ENCODE results near the gene MAP2K4. TPM values are rescaled to one million over a fixed set of nuclear protein-coding genes. Genes with fewer than 3 reads are reported as not detected.

Gene MAP2K4
- total and polyA plus RNA-seq, 2 experiments from 2014 or later, result 43.4 to 76.9 TPM

GRCh38 chr17:12057520-12057919 is 36.8 kb downstream of the MAP2K4 start:
- Histone ChIP-seq H3K27me3 (no peaks in the 10 kb centered on the region), H3K27ac (no peak overlapping the region), H3K36me3 (no peaks in the 10 kb centered on the region), H3K9me3 (ENCODE audit: low read depth) (no peaks in the 10 kb centered on the region), H3K4me1 (ENCODE audit: low read depth) (peaks cover 30% of the 10 kb centered on the region), H3K4me3 (no peak overlapping the region)
- DNase-seq (ENCODE audit: low read depth in 1 of 2, low spot score in 1 of 2), result no peak
- TF ChIP-seq CTCF (IDR thresholded peaks at IDR 0.05; ENCODE audit: low read depth, low read length), result no peak

GRCh38 chr17:12058535-12058934 is 37.9 kb downstream of the MAP2K4 start:
- peaks cover 28% of the 10 kb centered on the region for H3K4me1 ChIP-seq (ENCODE audit: low read depth)
- H3K36me3 ChIP-seq, result no peaks in the 10 kb centered on the region
- H3K4me3 ChIP-seq, result no peak overlapping the region
- no peak overlapping the region for H3K27ac ChIP-seq
- H3K27me3 ChIP-seq, result no peaks in the 10 kb centered on the region
- DNase-seq (ENCODE audit: low read depth in 1 of 2, low spot score in 1 of 2), result no peak
- no peaks in the 10 kb centered on the region for H3K9me3 ChIP-seq (ENCODE audit: low read depth)
- no peak for TF ChIP-seq CTCF (IDR thresholded peaks at IDR 0.05; ENCODE audit: low read depth, low read length)

GRCh38 chr17:12062249-12062648 is 41.6 kb downstream of the MAP2K4 start:
- Histone ChIP-seq H3K36me3 (no peaks in the 10 kb centered on the region), H3K27me3 (no peaks in the 10 kb centered on the region), H3K4me1 (ENCODE audit: low read depth) (peaks cover 15% of the 10 kb centered on the region), H3K27ac (no peak overlapping the region), H3K9me3 (ENCODE audit: low read depth) (no peaks in the 10 kb centered on the region), H3K4me3 (no peak overlapping the region)
- no peak for TF ChIP-seq CTCF (IDR thresholded peaks at IDR 0.05; ENCODE audit: low read depth, low read length)
- DNase-seq (ENCODE audit: low read depth in 1 of 2, low spot score in 1 of 2), result no peak

- no peak overlapping the region for H3K4me3 ChIP-seq
- H3K27ac ChIP-seq, result no peak overlapping the region
- H3K27me3 ChIP-seq, result no peaks in the 10 kb centered on the region
- no peak for DNase-seq (ENCODE audit: low read depth in 1 of 2, low spot score in 1 of 2)
- H3K9me3 ChIP-seq (ENCODE audit: low read depth), result no peaks in the 10 kb centered on the region
- H3K36me3 ChIP-seq, result no peaks in the 10 kb centered on the region
- H3K4me1 ChIP-seq (ENCODE audit: low read depth), result peaks cover 9% of the 10 kb centered on the region
- TF ChIP-seq CTCF (IDR thresholded peaks at IDR 0.05; ENCODE audit: low read depth, low read length), result no peak
Observed at GRCh38 chr17:12064395-12064794, 43.7 kb downstream of the MAP2K4 start.

GRCh38 chr17:12067485-12067884 is 46.8 kb downstream of the MAP2K4 start:
- Histone ChIP-seq H3K27me3 (no peaks in the 10 kb centered on the region), H3K27ac (no peak overlapping the region), H3K9me3 (ENCODE audit: low read depth) (no peaks in the 10 kb centered on the region), H3K36me3 (no peaks in the 10 kb centered on the region), H3K4me1 (ENCODE audit: low read depth) (no peaks in the 10 kb centered on the region), H3K4me3 (no peak overlapping the region)
- TF ChIP-seq CTCF (IDR thresholded peaks at IDR 0.05; ENCODE audit: low read depth, low read length), result no peak
- no peak for DNase-seq (ENCODE audit: low read depth in 1 of 2, low spot score in 1 of 2)

- no peaks in the 10 kb centered on the region for H3K4me1 ChIP-seq (ENCODE audit: low read depth)
- no peak for TF ChIP-seq CTCF (IDR thresholded peaks at IDR 0.05; ENCODE audit: low read depth, low read length)
- H3K4me3 ChIP-seq, result no peak overlapping the region
- H3K27me3 ChIP-seq, result no peaks in the 10 kb centered on the region
- H3K9me3 ChIP-seq (ENCODE audit: low read depth), result no peaks in the 10 kb centered on the region
- H3K27ac ChIP-seq, result no peak overlapping the region
- H3K36me3 ChIP-seq, result no peaks in the 10 kb centered on the region
- no peak for DNase-seq (ENCODE audit: low read depth in 1 of 2, low spot score in 1 of 2)
Observed at GRCh38 chr17:12068946-12069345, 48.3 kb downstream of the MAP2K4 start.

All from cardiac muscle cell (in vitro differentiated cells and primary cell).